Measurements from ENCODE around the gene EFHC2.
A peak's percentile ranks its signal among the peaks of the same experiment; 100 is the strongest.

EFHC2 gene
- total RNA-seq, result 4.0 to 5.0 reads per million in 2 donors

- peak; percentile 12 to 58 (median 54) for DNase-seq
These were observed at the start of gene EFHC2 for GRCh38 chrX:44343412-44344141. Gene EFHC2 (minus strand): TSS chrX:44343672. CDS start chrX:44343588, 84 bp downstream.

- no peak for DNase-seq
These were observed 49.3 kb upstream of the EFHC2 start for GRCh38 chrX:44392767-44393166.

GRCh38 chrX:44384688-44385338 is 41.3 kb upstream of the EFHC2 start:
- DNase-seq, result no peak

GRCh38 chrX:44382871-44383270 is 39.4 kb upstream of the EFHC2 start:
- DNase-seq, result no peak

- no peak for DNase-seq
These were observed 9.3 kb upstream of the EFHC2 start for GRCh38 chrX:44352758-44353157.

GRCh38 chrX:44349561-44349960 is 6.1 kb upstream of the EFHC2 start:
- DNase-seq, result no peak

- peak in 2 of 5 experiments; percentile 32 to 66 for DNase-seq
These were observed 1.2 kb upstream of the EFHC2 start for GRCh38 chrX:44344687-44345086.

GRCh38 chrX:44344194-44344593 is 722 bp upstream of the EFHC2 start:
- peak; percentile 20 to 83 (median 56) for DNase-seq

- no peak for DNase-seq
These were observed 606 bp downstream of the EFHC2 start for GRCh38 chrX:44342866-44343265.

- DNase-seq, result no peak
These were observed 5.1 kb downstream of the EFHC2 start for GRCh38 chrX:44338361-44338760.

- DNase-seq, result no peak
These were observed 11.0 kb downstream of the EFHC2 start for GRCh38 chrX:44332437-44332836.

GRCh38 chrX:44330227-44330626 is 13.2 kb downstream of the EFHC2 start:
- DNase-seq, result peak in 2 of 5 experiments; percentile 3 to 54

- no peak for DNase-seq
These were observed 23.9 kb downstream of the EFHC2 start for GRCh38 chrX:44319550-44319949.

GRCh38 chrX:44317181-44317580 is 26.3 kb downstream of the EFHC2 start:
- DNase-seq, result no peak

GRCh38 chrX:44314808-44315207 is 28.7 kb downstream of the EFHC2 start:
- no peak for DNase-seq

- DNase-seq, result no peak
These were observed 29.2 kb downstream of the EFHC2 start for GRCh38 chrX:44314259-44314734.

- DNase-seq, result no peak
These were observed 31.1 kb downstream of the EFHC2 start for GRCh38 chrX:44312421-44312820.

- no peak for DNase-seq
These were observed 33.2 kb downstream of the EFHC2 start for GRCh38 chrX:44310227-44310626.

- no peak for DNase-seq
These were observed 34.6 kb downstream of the EFHC2 start for GRCh38 chrX:44308869-44309268.

GRCh38 chrX:44306356-44306755 is 37.1 kb downstream of the EFHC2 start:
- DNase-seq, result no peak

- DNase-seq, result no peak
These were observed 37.6 kb downstream of the EFHC2 start for GRCh38 chrX:44305921-44306320.

GRCh38 chrX:44303119-44303518 is 40.4 kb downstream of the EFHC2 start:
- DNase-seq, result no peak

GRCh38 chrX:44299177-44299576 is 44.3 kb downstream of the EFHC2 start:
- no peak for DNase-seq

- no peak for DNase-seq
These were observed 51.9 kb downstream of the EFHC2 start for GRCh38 chrX:44291468-44292092.
